Measurements from ENCODE around the gene C1orf167.
"Not testable (repeated sequence)": the region's sequence is repeated elsewhere in the genome, so short reads cannot be mapped to it uniquely, and the experiment has no call there.

Gene C1orf167

DNA sequence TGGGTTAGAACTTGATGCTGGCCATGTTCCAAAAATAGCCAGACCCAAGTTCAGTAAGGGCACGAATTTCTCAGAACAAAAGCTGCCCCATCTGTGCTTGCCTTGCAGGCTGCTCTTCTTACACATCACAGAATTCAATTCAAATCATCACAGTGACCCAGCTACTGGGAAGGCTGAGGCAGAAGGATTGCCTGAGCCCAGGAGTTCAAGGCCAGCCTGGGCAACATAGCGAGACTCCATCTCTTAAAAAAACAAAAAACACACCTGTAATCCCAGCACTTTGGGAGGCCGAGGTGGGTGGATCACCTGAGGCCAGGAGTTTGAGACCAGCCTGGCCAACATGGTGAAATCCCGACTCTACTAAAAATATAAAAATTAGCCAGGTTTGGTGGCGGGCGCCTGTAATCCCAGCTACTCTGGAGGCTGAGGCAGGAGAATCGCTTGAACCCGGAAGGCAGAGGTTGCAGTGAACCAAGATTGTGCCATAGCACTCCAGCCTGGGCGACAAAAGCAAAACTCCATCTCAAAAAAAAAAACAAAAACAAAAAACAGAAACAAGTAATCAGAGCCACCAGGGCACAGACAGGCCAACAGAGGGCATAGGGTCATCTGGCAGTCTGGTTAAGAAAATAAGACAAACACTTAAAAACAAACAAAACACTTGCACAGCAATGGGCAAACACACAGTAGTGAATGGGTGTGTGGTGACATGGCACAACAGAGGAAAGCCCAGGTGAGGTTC, 42.1 kb downstream of the C1orf167 start:
- DNase-seq: not testable (repeated sequence)

DNA sequence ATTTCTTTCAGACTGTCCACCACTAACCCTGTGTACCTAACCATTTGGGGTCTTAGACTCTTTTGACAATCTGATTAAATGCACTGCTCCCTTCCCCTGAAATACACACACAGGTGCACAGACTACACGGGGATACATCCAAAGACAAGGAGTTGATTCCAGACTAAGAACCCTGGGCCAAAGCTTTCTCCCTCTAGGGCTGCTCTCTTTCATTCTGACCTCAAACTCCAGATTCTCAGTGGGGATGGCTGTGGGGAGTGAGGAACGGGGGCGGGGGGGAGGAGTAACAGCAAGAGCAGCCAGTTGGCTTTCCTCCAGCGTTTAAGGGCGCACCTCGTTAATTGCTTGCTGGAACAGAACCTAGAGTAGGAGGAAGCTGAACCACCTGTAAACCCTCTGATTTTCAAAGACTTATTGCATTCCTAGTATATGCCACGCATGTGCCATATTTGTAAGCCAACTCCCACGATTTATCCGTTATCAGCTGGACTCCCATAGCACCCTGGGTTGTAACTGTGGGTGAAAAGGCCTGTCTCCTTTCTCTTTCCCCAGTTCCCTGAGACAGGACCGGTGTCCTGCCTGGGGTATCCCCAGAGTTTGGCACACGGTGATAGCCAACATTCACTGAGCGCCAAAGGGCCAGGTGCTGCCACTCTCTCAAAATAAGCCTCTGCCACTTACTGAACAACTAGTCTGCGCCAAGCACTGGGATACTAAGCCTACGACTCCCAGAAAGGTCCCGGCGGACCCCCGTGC, 42.9 kb downstream of the C1orf167 start:
- DNase-seq: no peak

DNA sequence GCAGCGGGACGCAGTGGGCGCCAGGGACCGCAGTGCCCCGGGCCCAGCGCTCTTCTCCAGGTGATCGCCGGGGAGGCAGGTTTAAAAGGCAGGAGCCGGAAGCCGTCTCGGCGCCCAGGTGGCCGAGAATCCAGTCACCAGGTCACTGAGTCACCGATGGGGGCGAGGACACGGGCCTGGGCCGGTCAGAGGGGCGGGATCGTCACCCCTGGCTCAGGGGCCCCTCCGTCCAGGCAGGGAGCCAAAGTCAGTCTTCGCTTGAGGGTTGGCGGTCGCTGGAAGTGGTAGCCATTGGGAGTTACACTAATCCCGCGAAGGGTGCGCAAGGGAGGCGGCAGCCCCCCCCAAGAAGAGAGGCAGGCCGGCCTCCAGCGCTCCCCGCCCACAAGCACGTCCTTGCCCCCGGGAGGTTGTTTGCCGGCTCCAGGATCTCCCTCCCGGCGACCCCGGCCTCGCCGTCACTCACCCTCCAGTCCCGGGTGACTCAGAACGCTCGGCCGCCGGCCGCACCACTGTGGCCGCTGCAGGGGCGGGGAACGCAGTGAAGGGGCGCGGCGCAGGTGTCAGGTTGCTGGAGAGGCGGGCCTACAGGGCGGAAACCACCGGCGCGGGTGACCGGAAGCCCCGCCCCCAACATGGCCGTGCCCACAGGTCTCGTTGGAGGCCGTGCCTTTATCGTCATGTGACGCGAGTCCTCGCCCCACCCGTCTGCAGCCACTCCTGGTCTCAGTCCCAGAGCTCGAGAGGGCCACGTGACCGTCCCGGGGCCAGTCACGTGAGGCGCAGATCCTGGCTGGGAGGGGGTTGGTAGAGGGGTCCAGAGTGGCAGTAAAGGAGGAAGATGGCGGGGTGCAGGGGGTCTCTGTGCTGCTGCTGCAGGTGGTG, 43.7 kb downstream of the C1orf167 start, which contains the start of the genes CLCN6 and MTHFR:
CLCN6 (plus strand) TSS at position 770 of the 885 bp plus-strand sequence; CDS start at position 842, 72 bp downstream.
MTHFR (minus strand) TSS at position 543 of the 885 bp plus-strand sequence. CDS start 2,848 bp downstream, outside the sequence.
- peak; percentile 99 for DNase-seq

DNA sequence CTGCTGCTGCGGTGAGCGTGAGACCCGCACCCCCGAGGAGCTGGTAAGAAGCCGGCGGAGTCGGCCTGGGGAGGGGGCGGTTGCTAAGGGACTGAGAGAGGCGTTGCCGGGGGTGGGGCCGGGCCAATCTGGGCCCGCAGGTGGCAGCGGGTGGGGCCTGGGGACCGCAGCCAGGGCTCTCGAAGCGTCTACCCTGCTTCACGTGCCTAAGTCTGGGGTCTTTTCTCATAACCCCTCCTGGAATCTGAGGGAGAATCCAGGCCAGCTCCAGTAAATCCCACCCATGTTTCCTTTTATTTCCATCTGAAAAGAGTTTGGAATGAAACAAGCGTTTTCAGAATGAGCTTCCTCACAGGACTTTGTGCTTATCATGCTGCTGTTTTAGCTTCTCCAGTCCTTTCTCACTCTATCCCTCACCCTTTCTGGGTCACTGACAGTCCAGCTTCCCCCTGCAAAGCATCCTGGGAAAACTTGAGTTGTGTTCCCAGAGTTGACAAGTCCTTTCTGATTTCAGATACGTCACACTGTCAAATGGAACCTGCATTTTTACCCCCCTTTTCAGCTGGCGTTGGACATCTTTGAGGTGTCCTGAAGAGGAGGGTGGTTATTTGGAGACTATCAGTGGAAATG, 44.4 kb downstream of the C1orf167 start:
- DNase-seq: no peak

DNA sequence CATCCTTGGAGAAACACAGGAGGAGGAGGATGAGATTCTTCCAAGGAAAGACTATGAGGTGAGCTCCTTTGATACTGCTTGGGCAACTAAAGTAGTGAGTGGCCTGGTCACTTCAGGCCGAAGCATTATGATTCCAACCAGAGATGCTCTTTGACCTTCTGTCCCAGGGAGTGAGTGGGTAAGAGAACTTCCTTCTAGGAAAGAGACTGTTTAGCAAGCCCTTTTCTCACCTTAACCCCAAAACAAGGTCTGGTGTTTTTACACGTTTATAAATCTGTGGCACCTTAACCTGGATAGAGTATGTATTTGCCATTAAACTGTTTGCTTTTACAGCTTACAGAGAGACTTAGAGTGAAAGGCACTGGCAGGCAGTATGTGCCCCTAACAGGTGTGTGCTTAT, 45.1 kb downstream of the C1orf167 start:
- DNase-seq: no peak

DNA sequence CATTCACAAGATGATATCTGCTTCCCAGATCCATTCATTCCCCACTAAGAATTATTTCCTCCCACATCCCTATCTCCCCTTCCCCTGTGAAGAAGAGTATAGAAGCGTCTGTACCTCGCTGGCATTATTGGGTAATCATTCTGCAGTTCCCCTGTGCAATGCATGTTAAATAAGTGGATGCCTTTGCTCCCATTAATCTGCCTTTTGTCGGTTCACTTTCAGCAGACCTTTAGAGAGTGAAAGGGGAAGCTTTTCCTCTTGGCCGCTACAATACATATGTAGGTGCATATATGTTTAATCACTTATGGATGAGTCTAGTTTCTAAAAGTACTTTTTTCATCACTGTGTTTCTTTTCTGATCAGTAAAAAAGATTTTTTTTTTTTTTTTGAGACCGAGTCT, 51.0 kb downstream of the C1orf167 start:
- no peak for DNase-seq

DNA sequence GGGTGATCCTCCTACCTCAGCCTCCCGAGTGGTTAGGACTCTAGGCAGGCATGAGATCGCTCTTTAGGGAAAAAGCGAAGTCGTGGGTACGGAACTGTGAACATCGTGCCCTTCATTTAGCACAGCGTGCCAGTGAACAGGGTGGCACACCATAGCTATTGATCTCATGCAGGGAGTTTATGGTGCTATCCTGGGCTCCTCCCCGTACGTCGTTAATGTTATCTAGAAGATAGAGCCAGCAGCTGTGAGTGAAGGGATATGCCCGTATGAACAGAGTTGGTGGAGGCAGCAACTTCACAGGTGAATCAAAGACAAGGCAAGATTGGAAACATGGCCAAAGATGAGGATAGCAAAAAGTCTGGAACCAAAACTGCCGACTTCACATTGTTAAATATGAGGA, 55.2 kb downstream of the C1orf167 start:
- no peak for DNase-seq

DNA sequence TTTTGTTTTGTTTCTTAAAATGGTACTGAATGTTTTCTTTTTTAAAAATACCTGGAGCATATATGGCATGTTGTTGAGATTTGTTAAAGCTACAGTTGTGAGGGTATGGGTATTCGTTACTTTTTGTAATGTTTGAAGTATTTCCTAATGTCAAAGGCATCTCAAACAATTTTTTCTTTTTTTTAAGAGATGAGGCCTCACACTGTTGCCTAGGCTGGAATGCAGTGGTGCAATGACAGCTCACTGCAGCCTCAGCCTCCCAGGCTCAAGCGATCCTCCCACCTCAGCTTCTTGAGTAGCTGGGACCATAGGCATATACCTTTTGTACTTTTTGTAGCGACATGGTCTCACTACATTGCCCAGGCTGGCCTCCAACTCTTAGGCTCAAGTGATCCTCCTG, 60.1 kb downstream of the C1orf167 start:
- DNase-seq: no peak

DNA sequence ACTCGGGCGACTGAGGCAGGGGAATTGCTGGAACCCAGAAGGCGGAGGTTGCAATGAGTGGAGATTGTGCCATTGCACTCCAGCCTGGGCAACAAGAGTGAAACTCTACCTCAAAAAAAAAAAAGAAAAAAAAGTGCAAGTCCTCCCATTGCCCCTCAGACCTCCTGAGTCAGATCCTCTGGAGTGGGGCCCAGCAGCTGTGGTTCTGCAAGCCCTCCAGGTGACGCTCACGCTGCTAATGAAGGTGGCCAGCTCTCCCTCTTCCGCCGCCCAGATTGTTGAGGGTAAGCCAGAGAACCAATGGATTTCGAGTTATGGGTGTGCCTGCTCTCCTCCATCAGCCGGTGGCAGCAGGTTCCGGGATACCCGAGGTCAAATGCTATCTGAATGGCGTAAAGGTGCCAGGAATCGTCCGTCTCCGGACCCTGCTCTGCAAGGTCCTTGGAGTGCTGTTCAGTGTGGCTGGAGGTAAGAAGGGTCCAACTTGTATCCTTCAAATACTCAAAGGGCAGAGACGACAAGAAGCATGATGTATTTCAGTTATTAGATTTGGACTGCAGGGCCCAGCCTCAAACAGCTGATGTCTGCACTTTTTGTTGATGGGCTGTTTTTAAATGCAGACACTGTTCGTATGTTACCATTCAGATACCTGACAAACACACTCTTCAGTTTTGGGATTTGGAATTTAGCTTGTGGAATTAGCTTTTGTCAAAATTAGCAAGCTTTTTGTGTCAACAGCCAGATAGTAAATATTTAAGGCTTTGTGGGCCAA, 61.6 kb downstream of the C1orf167 start:
- DNase-seq: no peak

DNA sequence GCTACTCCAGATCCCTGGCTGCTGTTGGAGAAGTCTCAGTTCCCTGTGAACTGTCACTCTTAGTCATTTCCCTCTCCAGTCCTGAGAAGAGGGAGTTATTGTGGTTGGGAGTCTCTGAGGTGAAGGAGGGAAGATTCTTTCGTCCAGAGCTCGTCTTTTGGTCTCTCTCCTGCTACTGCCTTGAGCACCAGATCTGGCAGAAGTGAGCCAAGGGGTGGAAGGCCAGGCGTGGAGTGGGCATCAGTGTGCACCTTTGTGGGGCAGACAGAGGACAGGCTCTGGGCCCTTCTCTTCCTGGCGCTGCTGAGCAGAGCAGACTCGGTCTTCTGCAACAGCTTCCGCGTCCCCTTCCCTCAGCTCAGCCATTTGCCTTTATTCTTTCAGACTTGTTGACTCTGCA, 63.1 kb downstream of the C1orf167 start:
- DNase-seq: no peak

DNA sequence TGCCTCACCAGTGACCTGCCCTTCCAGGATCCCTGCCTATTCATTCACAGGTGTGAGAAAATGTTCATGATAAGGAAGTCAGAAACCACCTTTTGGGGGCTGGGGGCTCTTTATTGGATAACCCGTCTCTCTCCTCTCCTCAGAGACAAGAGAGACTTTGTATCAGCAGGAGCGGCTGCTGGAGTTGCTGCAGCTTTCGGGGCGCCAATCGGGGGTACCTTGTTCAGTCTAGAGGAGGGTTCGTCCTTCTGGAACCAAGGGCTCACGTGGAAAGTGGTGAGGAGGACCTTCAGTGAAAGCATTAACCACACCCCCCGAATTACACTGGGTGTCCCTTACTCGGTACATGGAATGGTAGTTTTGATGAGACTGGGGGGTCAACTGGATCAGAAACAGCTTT, 65.0 kb downstream of the C1orf167 start:
- DNase-seq: no peak

DNA sequence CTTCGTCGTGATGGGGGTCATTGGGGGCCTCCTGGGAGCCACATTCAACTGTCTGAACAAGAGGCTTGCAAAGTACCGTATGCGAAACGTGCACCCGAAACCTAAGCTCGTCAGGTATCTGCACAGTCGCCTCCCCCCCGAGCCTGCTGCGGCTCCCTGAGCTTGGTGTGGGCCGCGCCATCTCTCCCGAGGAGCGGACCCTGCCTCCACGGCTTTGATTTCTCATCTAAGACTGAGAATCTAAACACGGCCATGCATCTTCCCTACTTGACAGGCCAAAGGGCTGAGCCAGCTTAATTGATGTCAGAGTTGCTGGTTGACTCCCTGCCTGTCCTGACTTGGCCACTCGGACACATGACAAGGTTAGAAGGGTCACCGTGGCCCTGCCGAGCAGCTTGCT, 66.5 kb downstream of the C1orf167 start:
- no peak for DNase-seq

DNA sequence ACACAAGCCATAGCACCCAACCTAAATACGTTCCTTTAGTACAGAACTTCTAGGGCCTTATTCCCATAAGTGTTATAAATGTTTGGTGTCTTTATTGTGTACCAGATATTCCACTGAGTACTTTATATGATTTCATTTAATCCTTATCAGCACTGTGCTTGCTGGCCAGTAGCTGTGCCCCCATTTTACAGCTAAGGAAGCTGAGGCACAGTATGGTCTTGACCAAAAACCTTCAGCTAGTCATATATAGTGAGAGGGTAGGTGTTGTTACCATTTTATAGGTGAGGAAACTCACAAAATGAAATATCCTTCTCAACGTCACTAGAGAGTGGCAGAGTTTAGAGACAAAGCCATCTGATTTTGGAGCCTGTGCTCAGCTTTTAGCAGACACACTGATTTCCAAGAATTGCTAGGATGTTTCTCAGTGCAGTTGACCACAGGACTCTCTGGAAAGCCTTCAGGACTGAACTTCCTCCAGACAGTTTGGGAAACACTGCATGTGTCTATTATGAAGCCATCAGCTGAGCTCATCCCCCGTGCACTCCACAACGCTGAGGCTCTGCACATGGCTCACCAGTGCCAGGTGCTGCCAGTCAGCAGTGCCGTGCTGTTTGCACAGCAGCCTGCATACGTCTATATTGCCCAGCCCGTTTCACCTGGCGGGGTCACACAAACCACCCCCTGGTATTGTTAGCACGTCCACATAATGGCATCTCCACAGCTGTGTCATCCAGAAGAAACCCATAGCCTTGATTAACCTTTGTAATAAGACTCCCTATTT, 70.1 kb downstream of the C1orf167 start:
- DNase-seq: no peak

DNA sequence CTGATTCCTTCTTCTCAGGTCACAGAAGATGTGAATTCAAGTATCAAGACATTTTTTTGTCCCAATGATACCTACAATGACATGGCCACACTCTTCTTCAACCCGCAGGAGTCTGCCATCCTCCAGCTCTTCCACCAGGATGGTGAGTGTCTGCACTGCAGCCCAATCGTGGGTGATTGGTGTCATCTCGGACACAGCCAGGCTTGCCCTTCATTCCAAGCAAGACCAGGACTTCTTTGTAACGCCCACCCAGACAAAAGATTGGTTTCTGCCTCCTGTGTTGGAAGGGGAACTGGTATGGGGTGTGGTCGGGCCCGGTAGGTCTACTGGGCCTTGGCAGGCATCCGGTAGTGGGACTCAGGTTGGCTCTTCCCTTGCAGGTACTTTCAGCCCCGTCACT, 71.5 kb downstream of the C1orf167 start:
- no peak for DNase-seq

DNA sequence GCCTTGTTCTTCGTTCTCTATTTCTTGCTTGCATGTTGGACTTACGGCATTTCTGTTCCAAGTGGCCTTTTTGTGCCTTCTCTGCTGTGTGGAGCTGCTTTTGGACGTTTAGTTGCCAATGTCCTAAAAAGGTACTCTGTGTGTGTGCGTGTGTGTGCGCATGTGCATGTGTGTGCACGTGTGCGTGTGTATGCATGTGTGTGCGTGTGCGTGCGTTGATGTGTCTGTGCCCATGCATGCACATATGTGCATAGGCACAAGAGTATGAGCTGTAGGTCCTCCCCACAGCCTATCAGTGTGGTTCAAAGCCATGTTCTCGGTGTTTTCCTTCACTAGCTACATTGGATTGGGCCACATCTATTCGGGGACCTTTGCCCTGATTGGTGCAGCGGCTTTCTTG, 71.9 kb downstream of the C1orf167 start:
- no peak for DNase-seq

DNA sequence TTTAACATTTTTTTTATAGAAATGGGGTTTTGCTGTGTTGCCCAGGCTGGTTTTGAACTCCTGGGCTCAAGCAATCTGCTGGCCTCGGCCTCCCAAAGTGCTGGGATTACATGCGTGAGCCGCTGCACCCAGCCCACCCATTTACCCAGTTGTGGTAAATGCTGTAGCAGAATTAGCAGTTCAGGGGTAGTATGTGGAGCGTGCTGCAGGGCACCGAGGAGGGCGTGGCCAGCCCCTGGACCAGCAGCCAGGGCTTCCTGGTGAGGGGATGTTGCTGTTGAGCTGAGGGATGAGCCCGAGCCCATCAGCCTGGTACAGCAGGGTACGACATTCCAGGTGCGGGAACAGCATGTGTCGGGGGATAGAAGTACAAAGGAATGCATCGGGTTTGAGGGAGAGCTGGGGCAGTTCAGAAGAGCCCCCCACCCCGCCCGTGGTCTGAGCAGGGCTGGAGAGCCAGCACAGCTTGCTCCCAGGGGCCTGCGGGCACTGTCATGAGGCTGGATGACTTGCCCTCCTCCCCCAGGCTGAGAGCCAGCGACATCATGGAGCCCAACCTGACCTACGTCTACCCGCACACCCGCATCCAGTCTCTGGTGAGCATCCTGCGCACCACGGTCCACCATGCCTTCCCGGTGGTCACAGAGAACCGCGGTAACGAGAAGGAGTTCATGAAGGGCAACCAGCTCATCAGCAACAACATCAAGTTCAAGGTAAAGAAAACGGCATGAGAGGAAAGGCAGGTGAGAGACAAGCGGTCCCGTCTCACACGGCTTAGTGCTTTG, 73.6 kb downstream of the C1orf167 start:
- DNase-seq: no peak

DNA sequence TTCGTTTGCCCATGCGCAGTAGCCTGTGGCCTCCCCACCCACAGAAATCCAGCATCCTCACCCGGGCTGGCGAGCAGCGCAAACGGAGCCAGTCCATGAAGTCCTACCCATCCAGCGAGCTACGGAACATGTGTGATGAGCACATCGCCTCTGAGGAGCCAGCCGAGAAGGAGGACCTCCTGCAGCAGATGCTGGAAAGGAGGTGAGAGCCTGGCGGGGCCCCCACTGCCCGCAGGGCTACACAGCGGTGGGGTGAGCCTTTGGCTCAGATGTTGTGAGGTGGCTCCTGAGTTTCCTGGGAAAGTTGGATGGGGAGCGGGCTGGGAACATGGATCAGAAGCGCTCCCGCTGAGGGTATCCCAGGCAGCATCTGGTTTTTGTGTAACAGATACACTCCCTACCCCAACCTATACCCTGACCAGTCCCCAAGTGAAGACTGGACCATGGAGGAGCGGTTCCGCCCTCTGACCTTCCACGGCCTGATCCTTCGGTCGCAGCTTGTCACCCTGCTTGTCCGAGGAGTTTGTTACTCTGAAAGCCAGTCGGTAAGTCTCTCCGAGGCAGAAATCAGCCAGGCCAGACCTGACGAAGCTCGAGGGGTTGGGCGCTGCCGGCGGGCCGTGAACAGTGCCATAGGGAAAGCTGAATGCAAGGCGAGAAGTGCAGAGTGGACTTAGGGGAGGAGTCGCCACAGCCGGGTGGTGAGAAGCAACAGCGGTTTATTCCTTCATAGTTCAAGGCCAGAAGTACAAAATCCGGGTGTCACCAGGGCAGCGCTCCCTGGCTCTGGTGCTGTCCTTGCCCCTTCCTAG, 75.2 kb downstream of the C1orf167 start:
- no peak for DNase-seq

DNA sequence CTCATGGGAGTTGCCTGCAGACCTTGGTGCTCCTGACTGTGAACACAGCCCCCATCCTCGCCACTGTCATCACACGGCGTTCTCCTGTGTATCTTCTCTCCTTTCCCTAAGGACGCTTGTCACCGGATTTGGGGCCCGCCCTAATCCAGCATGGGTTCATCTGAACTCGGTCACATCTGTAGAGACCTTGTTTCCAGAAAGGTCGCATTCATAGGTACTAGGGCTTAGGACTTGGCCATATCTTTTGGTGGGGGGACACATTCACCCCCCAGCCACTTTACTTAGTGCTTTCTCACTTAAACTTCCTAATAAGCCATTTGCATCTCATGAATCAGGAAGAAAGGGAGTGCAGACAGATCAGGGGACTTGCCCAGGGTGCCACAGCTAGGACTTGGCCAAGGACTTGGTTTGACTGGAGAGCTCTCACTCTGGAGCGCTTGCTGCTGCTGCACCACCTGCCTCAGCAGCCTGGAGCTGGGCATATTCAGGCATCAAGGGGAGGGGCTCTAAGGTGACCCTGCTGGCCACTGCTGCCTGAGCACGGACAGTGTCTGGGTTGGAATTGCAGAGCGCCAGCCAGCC, 75.9 kb downstream of the C1orf167 start:
- DNase-seq: no peak
